Trophoblast cell (in vitro differentiated cells and primary cell): ENCODE results near the gene GNAI2.

Experiments
- DNase-seq, 2 donors: peaks; one replicate each; pipeline ENCODE4 v3.0.0-alpha.2; 2016
- H2AFZ ChIP-seq: 2 replicates; pipeline ENCODE4 v1.6.1; 2013; ENCODE audit warnings: low read length, moderate library complexity, mild to moderate bottlenecking; ENCODE audit not compliant: insufficient read depth, poor library complexity
- H2AK5ac ChIP-seq: 2 replicates; pipeline ENCODE4 v1.6.1; 2013; ENCODE audit warnings: mild to moderate bottlenecking, low read length
- H2BK120ac ChIP-seq: 2 replicates; pipeline ENCODE4 v1.6.1; 2013; ENCODE audit warnings: low read length, mild to moderate bottlenecking, moderate library complexity; ENCODE audit not compliant: insufficient read depth, poor library complexity
- H2BK12ac ChIP-seq: 2 replicates; pipeline ENCODE4 v1.6.1; 2013; ENCODE audit warnings: mild to moderate bottlenecking, low read length, moderate library complexity
- H2BK5ac ChIP-seq: 2 replicates; pipeline ENCODE4 v1.6.1; 2013; ENCODE audit warnings: low read length, low read depth, moderate library complexity, mild to moderate bottlenecking; ENCODE audit not compliant: poor library complexity
- H3K14ac ChIP-seq: 2 replicates; pipeline ENCODE4 v1.6.1; 2013; ENCODE audit warnings: mild to moderate bottlenecking, low read length
- H3K18ac ChIP-seq: 2 replicates; pipeline ENCODE4 v1.6.1; 2013; ENCODE audit warnings: mild to moderate bottlenecking, low read length
- H3K23ac ChIP-seq: 2 replicates; pipeline ENCODE4 v1.6.1; 2013; ENCODE audit warnings: low read length
- H3K27ac ChIP-seq: 2 replicates; pipeline ENCODE4 v1.5.1; 2013; ENCODE audit warnings: low read depth, mild to moderate bottlenecking, inconsistent platforms, low read length, moderate library complexity
- H3K27me3 ChIP-seq: 2 replicates; pipeline ENCODE4 v1.6.1; 2013; ENCODE audit warnings: inconsistent platforms, mild to moderate bottlenecking, low read length, moderate library complexity; ENCODE audit not compliant: insufficient read depth
- H3K36me3 ChIP-seq, 2 experiments: 1 replicate in 1 of 2; 2 replicates in 1 of 2; pipeline ENCODE4 v1.6.1; 2013; ENCODE audit warnings: low read length in 2 of 2, mild to moderate bottlenecking in 2 of 2, moderate library complexity in 1 of 2; ENCODE audit not compliant: insufficient read depth in 2 of 2, control insufficient read depth in 1 of 2
- H3K4ac ChIP-seq: 2 replicates; pipeline ENCODE4 v1.6.1; 2013; ENCODE audit warnings: low read depth, mild to moderate bottlenecking, low read length, moderate library complexity
- H3K4me1 ChIP-seq, 2 experiments: 1 replicate in 1 of 2; 2 replicates in 1 of 2; pipeline ENCODE4 v1.6.1; 2013; ENCODE audit warnings: low read length in 2 of 2, mild to moderate bottlenecking in 2 of 2, moderate library complexity in 1 of 2; ENCODE audit not compliant: insufficient read depth in 2 of 2, control insufficient read depth in 1 of 2
- H3K4me2 ChIP-seq: 2 replicates; pipeline ENCODE4 v1.6.1; 2013; ENCODE audit warnings: inconsistent platforms, mild to moderate bottlenecking, low read length, moderate library complexity
- H3K4me3 ChIP-seq: 2 replicates; pipeline ENCODE4 v1.5.1; 2013; ENCODE audit warnings: mild to moderate bottlenecking, low read depth, low read length, inconsistent platforms
- H3K79me1 ChIP-seq: one replicate; pipeline ENCODE4 v1.6.1; 2013; ENCODE audit warnings: low read length
- H3K79me2 ChIP-seq: 2 replicates; pipeline ENCODE4 v1.6.1; 2013; ENCODE audit warnings: low read length, mild to moderate bottlenecking; ENCODE audit not compliant: control insufficient read depth, insufficient read depth, poor library complexity
- H3K9ac ChIP-seq: 2 replicates; pipeline ENCODE4 v1.6.1; 2013; ENCODE audit warnings: mild to moderate bottlenecking, low read length
- H3K9me3 ChIP-seq: 2 replicates; pipeline ENCODE4 v1.6.1; 2013; ENCODE audit warnings: low read depth, mild to moderate bottlenecking, control low read depth, inconsistent platforms, low read length; ENCODE audit not compliant: insufficient read depth
- H4K12ac ChIP-seq: 2 replicates; pipeline ENCODE4 v1.6.1; 2013; ENCODE audit warnings: low read depth, mild to moderate bottlenecking, low read length, moderate library complexity
- H4K8ac ChIP-seq: 2 replicates; pipeline ENCODE4 v1.6.1; 2013; ENCODE audit warnings: low read depth, mild to moderate bottlenecking, low read length, moderate library complexity
- H4K91ac ChIP-seq: one replicate; pipeline ENCODE4 v1.6.1; 2013; ENCODE audit warnings: low read depth, mild to moderate bottlenecking, low read length, moderate library complexity
- WGBS: extraction: QIAGEN DNeasy Blood & Tissue Kit; methylation state at CpG from one replicate; pipeline ENCODE4 v1.1.7; 2013; ENCODE audit warnings: missing lambda C conversion rate; ENCODE audit not compliant: insufficient read length, insufficient coverage; ENCODE audit errors: extremely low coverage; 5-methylcytosine and 5-hydroxymethylcytosine counted together

Gene GNAI2

DNA sequence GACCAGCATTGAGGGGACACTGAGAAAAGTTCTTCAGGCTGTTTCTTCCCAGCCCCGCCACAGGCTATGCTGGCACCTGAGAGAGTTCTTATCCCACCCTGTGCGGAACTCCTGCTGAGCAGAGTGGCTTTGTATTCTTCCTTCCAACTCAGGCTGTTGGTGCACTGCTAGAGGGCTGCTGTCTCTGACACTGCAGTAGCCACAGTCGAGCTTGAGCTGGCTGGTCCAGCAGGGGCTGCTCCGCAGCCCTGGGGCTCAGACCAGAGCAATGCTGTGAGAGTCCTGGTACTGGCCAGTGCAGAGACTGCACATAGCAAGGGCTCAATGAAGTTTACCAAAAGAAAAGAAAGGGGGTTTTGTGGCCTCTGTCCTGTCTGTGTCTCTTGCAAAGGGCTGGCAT lies 3.6 kb downstream of the GNAI2 start:
- H2BK120ac ChIP-seq: no peak overlapping the region
- H3K79me2 ChIP-seq: peaks cover 22% of the 10 kb centered on the region
- peaks cover 13 to 16% of the 10 kb centered on the region in 2 experiments for H3K36me3 ChIP-seq
- no peak overlapping the region for H4K12ac ChIP-seq
- H4K91ac ChIP-seq: no peak overlapping the region
- no peak overlapping the region for H3K27ac ChIP-seq
- H3K4me2 ChIP-seq: no peak overlapping the region
- no peak overlapping the region for H3K4me3 ChIP-seq
- H3K18ac ChIP-seq: no peak overlapping the region
- no peak overlapping the region for H3K4ac ChIP-seq
- H4K8ac ChIP-seq: no peak overlapping the region
- no peak overlapping the region for H2BK5ac ChIP-seq
- no peak overlapping the region for H3K14ac ChIP-seq
- no peak overlapping the region for H2AFZ ChIP-seq
- no peak overlapping the region for H3K23ac ChIP-seq
- H3K27me3 ChIP-seq: no peaks in the 10 kb centered on the region
- no peaks in the 10 kb centered on the region for H3K9me3 ChIP-seq
- no peak for DNase-seq
- WGBS: no CpG with 5 or more reads among the region's 4 CpGs
- H3K4me1 ChIP-seq: peaks cover 34 to 40% of the 10 kb centered on the region in 2 experiments
- no peak overlapping the region for H3K9ac ChIP-seq
- H3K79me1 ChIP-seq: peaks cover 8% of the 10 kb centered on the region
- H2AK5ac ChIP-seq: no peak overlapping the region
- H2BK12ac ChIP-seq: no peak overlapping the region

DNA sequence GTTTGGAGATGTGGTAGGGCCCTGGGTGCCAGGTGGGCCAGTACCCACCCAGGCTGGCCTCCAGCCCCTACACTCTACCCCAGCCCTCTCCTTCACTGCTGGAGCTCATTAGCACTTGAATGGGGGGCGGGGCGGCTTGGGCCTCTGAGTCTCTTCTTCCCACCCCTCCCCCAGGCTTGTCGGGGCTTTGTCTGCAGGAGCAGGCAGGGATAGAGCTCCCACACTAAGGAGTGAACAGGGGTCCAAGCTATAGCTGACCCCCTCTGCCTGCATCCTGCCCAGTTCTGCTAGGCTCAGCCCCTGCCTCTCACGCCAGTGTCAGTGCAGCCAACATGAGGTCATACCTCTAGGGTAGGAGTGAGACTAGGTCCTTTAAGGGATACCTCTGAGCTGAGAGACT lies 5.2 kb downstream of the GNAI2 start:
- H2BK12ac ChIP-seq: no peak overlapping the region
- H4K12ac ChIP-seq: no peak overlapping the region
- H3K4me3 ChIP-seq: no peak overlapping the region
- no peaks in the 10 kb centered on the region for H3K27me3 ChIP-seq
- H3K27ac ChIP-seq: no peak overlapping the region
- H2AK5ac ChIP-seq: peak overlapping the region; percentile 42
- peak overlapping the region; percentile 3 for H3K4me2 ChIP-seq
- H2BK120ac ChIP-seq: no peak overlapping the region
- no peak overlapping the region for H4K8ac ChIP-seq
- peak overlapping the region; percentile 57 for H3K18ac ChIP-seq
- DNase-seq: no peak
- H3K79me1 ChIP-seq: peaks cover 14% of the 10 kb centered on the region
- peak overlapping the region; percentile 52 for H3K4ac ChIP-seq
- H3K9me3 ChIP-seq: no peaks in the 10 kb centered on the region
- WGBS: no CpG with 5 or more reads among the region's 4 CpGs
- H3K4me1 ChIP-seq: peaks cover 43 to 51% of the 10 kb centered on the region in 2 experiments
- H4K91ac ChIP-seq: no peak overlapping the region
- no peak overlapping the region for H2BK5ac ChIP-seq
- H3K14ac ChIP-seq: no peak overlapping the region
- no peak overlapping the region for H2AFZ ChIP-seq
- no peak overlapping the region for H3K9ac ChIP-seq
- H3K36me3 ChIP-seq: peaks cover 13 to 17% of the 10 kb centered on the region in 2 experiments
- H3K23ac ChIP-seq: no peak overlapping the region
- peaks cover 24% of the 10 kb centered on the region for H3K79me2 ChIP-seq

DNA sequence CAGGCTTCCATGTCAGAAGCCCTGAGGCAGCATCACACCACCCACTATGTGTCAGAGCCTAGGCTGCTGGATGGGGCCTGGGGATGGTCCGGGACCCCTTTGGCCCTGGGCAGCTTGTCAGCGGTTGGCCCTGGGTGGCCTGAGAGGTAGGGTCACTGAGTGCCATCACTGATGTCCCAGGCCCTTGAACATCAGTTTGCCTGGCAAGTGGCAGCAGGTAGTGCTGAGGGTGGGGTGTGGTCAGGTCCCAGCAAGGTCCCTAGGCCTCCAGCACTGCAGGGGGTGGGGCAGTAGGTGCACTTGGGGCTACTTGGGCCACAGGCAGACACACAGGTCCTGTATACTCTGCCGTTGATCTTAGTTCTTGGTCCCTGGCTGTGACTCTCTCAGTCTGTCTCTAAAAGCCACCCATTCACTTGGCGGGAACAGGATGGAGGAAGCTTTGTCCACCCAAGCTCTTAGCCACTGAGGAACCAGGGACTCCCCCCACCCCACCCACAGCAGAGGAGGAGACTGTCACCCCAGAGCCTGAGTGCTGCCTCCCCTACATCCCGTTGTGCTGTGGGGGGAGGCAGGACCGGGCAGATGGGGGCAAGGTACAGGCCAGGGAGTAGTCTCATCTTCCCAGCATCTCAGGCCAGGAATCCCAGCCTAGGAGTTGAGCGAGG lies 5.8 kb downstream of the GNAI2 start:
- Histone ChIP-seq H3K4me3 (no peak overlapping the region), H3K18ac (no peak overlapping the region), H3K4me2 (no peak overlapping the region), H4K91ac (no peak overlapping the region), H3K79me1 (peaks cover 16% of the 10 kb centered on the region), H3K4me1 (peaks cover 48 to 53% of the 10 kb centered on the region in 2 experiments), H3K14ac (no peak overlapping the region), H3K23ac (no peak overlapping the region), H3K36me3 (peaks cover 13 to 17% of the 10 kb centered on the region in 2 experiments), H3K79me2 (peaks cover 21% of the 10 kb centered on the region), H3K27ac (no peak overlapping the region), H4K12ac (no peak overlapping the region), H2BK120ac (no peak overlapping the region), H3K27me3 (no peaks in the 10 kb centered on the region), H4K8ac (no peak overlapping the region), H2AFZ (no peak overlapping the region), H3K9ac (no peak overlapping the region), H2BK5ac (no peak overlapping the region), H2AK5ac (no peak overlapping the region), H3K4ac (peak overlapping the region; percentile 3), H2BK12ac (no peak overlapping the region), H3K9me3 (no peaks in the 10 kb centered on the region)
- WGBS: no CpG with 5 or more reads among the region's 7 CpGs
- DNase-seq: no peak

DNA sequence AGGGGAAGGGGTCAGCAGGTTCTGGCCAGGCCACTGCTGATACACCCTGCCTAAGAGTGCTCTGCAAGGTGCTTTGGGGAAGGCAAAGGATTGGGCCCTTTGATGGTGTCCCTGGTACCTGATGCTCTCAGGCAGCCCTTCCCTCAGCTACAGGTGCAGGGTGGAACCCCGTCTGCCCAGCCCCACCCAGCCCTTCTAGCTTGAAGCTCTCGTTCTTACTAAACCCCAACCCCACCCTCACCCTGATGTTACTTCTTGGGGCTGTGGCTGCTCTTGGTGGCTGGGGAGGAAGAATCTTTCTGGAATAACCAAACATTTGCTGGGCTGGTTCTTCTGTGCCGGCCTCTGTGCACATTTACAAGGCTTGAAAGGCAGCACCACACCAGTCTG lies 6.4 kb downstream of the GNAI2 start:
- Histone ChIP-seq H3K14ac (no peak overlapping the region), H3K4me1 (peaks cover 44 to 52% of the 10 kb centered on the region in 2 experiments)
- no CpG with 5 or more reads among the region's 3 CpGs for WGBS

More for the DNA sequence above, 6.4 kb downstream of the GNAI2 start:
- Histone ChIP-seq H3K9ac (no peak overlapping the region), H4K12ac (no peak overlapping the region), H3K18ac (no peak overlapping the region), H4K8ac (no peak overlapping the region), H3K27me3 (no peaks in the 10 kb centered on the region), H3K36me3 (peaks cover 14 to 18% of the 10 kb centered on the region in 2 experiments), H3K79me2 (peaks cover 16% of the 10 kb centered on the region), H3K23ac (no peak overlapping the region), H3K4ac (no peak overlapping the region), H3K9me3 (no peaks in the 10 kb centered on the region), H3K79me1 (peaks cover 15% of the 10 kb centered on the region), H2BK120ac (no peak overlapping the region), H3K27ac (no peak overlapping the region), H3K4me2 (no peak overlapping the region), H2BK5ac (no peak overlapping the region), H4K91ac (peak overlapping the region; percentile 37), H2BK12ac (no peak overlapping the region), H2AK5ac (no peak overlapping the region), H2AFZ (no peak overlapping the region), H3K4me3 (no peak overlapping the region)
- no peak for DNase-seq
